HUES6 (cell line): ENCODE results near the gene PPL.

ENCODE experiments used
- H3K27ac ChIP-seq: 2 replicates; pipeline ENCODE4 v1.7.0; 2013; ENCODE audit warnings: low read depth, mild to moderate bottlenecking, low read length, inconsistent platforms
- H3K27me3 ChIP-seq: 2 replicates; pipeline ENCODE4 v1.6.1; 2013; ENCODE audit warnings: low read length; ENCODE audit not compliant: control insufficient read depth, insufficient read depth
- H3K36me3 ChIP-seq: 2 replicates; pipeline ENCODE4 v1.6.1; 2013; ENCODE audit warnings: low read length; ENCODE audit not compliant: control insufficient read depth, insufficient read depth
- H3K4me1 ChIP-seq: 2 replicates; pipeline ENCODE4 v1.6.1; 2013; ENCODE audit warnings: low read length; ENCODE audit not compliant: control insufficient read depth, insufficient read depth
- H3K4me3 ChIP-seq: 2 replicates; pipeline ENCODE4 v1.5.1; 2013; ENCODE audit warnings: low read depth, low read length
- H3K9ac ChIP-seq: one replicate; pipeline ENCODE4 v1.6.1; 2013; ENCODE audit warnings: mild to moderate bottlenecking, low read length
- H3K9me3 ChIP-seq: 2 replicates; pipeline ENCODE4 v1.6.1; 2013; ENCODE audit warnings: low read depth, low read length; ENCODE audit not compliant: control insufficient read depth, insufficient read depth

Gene PPL

DNA sequence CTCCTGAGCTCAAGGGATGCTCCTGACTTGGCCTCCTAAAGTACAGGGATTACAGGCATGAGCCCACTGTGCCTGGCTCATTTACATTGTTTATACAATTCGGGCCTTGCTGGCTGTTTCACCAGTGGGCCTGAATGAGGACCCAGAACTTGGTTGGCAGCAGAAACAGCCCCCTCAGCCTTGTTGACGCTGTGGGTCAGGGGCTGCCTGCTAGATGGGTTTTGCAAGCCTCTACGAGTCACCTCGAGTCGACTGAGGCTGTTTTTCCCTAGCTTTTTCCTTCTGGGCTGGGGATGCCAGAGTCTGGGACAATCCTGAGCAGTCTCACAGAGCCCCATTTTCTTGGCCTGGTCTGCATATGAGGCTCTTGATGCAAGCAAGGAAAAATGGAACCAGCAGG lies 16.1 kb downstream of the PPL start:
- Histone ChIP-seq H3K9me3 (no peaks in the 10 kb centered on the region), H3K27ac (no peak overlapping the region), H3K27me3 (no peaks in the 10 kb centered on the region), H3K4me1 (peaks cover 28% of the 10 kb centered on the region), H3K4me3 (no peak overlapping the region), H3K36me3 (no peaks in the 10 kb centered on the region), H3K9ac (no peak overlapping the region)

DNA sequence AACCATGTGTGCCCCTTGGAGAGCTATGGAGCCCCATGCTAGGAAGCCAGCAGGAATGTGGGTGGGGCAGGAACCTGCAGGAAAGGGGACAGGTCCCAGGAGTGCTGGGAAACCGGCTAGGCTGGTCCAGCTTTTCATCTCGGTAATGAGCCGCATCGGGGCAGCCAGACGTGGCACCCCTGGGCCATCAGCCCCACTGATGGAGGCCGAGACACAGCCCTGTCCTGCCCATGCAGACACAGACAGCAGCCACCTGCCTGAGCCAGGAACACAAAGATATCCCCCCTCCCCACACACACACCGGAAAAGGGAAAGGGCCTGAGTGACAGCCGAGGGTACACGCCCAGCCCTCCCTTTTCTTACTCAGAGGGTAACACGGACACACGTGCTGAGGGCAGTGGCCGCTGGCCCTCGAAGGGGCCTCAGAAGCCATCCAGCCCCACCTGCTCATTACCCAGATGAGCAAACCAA lies 18.1 kb downstream of the PPL start:
- no peaks in the 10 kb centered on the region for H3K9me3 ChIP-seq
- no peak overlapping the region for H3K27ac ChIP-seq
- H3K4me3 ChIP-seq, result no peak overlapping the region
- H3K27me3 ChIP-seq, result no peaks in the 10 kb centered on the region
- H3K4me1 ChIP-seq, result peaks cover 16% of the 10 kb centered on the region
- H3K9ac ChIP-seq, result no peak overlapping the region
- H3K36me3 ChIP-seq, result no peaks in the 10 kb centered on the region

DNA sequence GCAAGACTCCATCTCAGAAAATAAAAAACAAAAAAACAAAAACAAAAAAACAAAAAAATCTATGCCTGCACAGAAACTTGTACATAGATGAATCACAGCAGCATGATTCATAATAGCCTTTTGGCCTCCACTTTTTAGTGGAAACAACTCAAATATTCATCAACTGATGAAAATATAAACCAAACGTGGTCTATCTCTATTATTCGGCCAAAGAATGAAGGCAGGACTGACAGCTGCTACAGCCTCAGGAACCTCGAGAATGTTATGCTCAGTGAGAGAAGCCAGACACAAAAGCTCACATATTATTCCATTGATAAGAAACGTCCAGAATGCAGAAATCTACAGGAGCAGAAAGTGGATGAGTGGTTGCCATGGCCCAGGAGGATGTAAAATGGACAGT lies 19.8 kb downstream of the PPL start:
- Histone ChIP-seq H3K36me3 (no peaks in the 10 kb centered on the region), H3K27ac (no peak overlapping the region), H3K4me1 (peaks cover 10% of the 10 kb centered on the region), H3K9ac (no peak overlapping the region), H3K9me3 (no peaks in the 10 kb centered on the region), H3K27me3 (no peaks in the 10 kb centered on the region), H3K4me3 (no peak overlapping the region)

DNA sequence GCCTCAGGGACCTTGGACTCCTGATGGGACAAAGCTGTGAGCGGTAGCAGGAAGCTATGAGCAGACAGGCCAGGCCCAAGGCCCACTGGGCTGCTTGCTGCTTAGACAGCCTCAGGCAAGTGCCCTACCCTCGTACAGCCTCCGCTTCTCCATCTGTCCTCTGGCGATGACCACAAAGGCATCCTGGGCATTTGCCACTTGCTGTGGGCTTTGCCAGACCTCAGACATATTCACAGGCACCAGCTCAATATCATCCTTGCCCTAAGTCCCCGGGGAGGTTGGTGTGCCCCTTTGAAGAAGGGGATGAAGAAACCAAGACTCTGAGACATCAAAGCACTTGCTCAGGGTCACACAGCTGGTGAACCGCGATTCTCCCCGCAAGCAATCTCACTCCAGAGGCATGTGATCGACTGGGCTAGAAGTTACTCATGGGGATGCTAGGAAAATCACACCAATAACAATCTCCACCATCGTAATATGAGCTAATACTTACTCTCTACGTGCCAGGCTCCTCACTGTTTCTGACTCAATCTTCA lies 21.7 kb downstream of the PPL start:
- H3K27me3 ChIP-seq, result no peaks in the 10 kb centered on the region
- H3K36me3 ChIP-seq, result peaks cover 3% of the 10 kb centered on the region; the same call in 1 of the 2 replicates
- H3K4me1 ChIP-seq, result peaks cover 10% of the 10 kb centered on the region
- H3K4me3 ChIP-seq, result no peak overlapping the region
- H3K9me3 ChIP-seq, result no peaks in the 10 kb centered on the region
- H3K9ac ChIP-seq, result no peak overlapping the region
- H3K27ac ChIP-seq, result no peak overlapping the region

GRCh38 chr16:4914528-4915225 lies 22.3 kb downstream of the PPL start:
- Histone ChIP-seq H3K9ac (no peak overlapping the region), H3K4me1 (peaks cover 10% of the 10 kb centered on the region), H3K4me3 (no peak overlapping the region), H3K9me3 (no peaks in the 10 kb centered on the region), H3K27me3 (no peaks in the 10 kb centered on the region), H3K27ac (no peak overlapping the region), H3K36me3 (peaks cover 3% of the 10 kb centered on the region; the same call in 1 of the 2 replicates)

GRCh38 chr16:4913774-4914525 lies 23.0 kb downstream of the PPL start:
- H3K27ac ChIP-seq, result no peak overlapping the region

DNA sequence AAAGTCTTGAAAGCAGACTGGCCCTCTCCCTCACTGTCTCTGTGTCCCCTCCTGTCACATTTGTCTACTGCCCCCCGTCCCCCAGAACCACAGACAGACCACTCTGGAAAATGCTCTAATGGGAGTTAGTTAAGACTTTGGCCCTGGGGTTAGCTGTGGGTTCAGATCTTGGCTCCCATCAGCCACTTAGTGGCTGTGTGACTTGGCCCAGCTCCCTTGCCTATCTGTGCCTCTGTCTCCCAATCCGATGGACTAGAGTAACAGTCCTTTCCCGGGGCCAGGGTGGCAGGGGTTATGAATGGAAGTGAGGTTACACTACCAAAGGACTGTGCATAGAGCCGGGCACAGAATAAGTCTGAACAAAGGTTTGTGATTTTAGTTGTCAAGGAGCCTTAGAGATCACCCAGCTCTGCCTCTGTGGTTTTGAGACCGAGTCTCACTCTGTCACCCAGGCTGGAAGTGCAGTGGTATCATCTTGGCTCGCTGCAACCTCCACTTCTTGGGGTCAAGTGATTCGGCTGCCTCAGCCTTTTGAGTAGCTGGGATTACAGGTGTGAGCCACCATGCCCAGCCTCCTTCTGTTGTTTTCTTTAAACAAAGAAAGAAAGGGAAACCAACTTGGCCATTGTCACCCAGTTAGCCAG lies 23.7 kb downstream of the PPL start:
- no peak overlapping the region for H3K9ac ChIP-seq
- H3K4me1 ChIP-seq, result peaks cover under 1% of the 10 kb centered on the region; the same call in 1 of the 2 replicates
- peaks cover 3% of the 10 kb centered on the region; the same call in 1 of the 2 replicates for H3K36me3 ChIP-seq
- no peak overlapping the region for H3K4me3 ChIP-seq
- H3K27ac ChIP-seq, result no peak overlapping the region
- no peaks in the 10 kb centered on the region for H3K27me3 ChIP-seq
- no peaks in the 10 kb centered on the region for H3K9me3 ChIP-seq

More at GRCh38 chr16:4913774-4914525, 23.0 kb downstream of the PPL start:
- no peaks in the 10 kb centered on the region for H3K27me3 ChIP-seq
- H3K4me1 ChIP-seq, result peaks cover 8% of the 10 kb centered on the region
- no peaks in the 10 kb centered on the region for H3K9me3 ChIP-seq
- no peak overlapping the region for H3K4me3 ChIP-seq
- peaks cover 3% of the 10 kb centered on the region; the same call in 1 of the 2 replicates for H3K36me3 ChIP-seq
- no peak overlapping the region for H3K9ac ChIP-seq

DNA sequence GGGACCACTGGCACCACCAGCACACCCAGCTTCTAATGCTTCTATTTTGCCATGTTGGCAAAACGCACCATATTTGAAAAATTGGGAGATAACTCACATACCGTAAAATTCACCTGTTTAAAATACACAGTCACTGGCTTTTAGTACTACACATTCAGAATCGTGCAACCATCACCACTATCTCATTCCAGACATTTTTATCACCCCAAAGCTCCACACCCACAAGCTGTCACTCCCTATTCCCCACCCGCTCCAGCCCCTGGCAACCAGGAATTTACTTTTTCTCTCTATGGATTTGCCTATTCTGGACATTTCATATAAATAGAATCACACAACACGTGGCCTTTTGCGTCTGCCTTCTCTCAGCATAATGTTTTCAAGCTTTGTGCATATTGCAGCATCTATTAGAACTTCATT lies 25.0 kb downstream of the PPL start:
- Histone ChIP-seq H3K27ac (no peak overlapping the region), H3K36me3 (peaks cover 3% of the 10 kb centered on the region; the same call in 1 of the 2 replicates), H3K27me3 (no peaks in the 10 kb centered on the region), H3K9ac (no peak overlapping the region), H3K4me3 (no peak overlapping the region), H3K4me1 (no peaks in the 10 kb centered on the region), H3K9me3 (no peaks in the 10 kb centered on the region)

DNA sequence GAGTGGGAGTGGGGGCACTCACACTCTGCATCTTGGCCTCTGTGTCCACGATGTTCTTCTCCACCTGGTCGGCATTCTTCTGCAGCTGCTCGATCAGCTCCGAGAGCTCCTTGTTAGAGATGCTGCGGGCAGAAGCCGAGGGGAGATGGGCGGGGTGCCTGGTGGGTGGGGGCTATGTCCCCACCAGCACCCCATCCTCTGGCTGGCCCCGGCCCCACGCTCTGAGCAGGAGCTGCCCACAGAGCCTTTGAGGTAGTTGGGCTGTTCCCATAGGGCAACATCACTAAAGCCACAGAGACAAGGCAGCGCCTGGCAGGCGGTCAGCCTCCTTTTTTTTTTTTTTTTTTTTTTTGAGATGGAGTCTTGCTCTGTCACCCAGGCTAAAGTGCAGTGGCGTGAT lies 26.1 kb downstream of the PPL start:
- no peak overlapping the region for H3K27ac ChIP-seq

GRCh38 chr16:4909825-4910224 lies 27.1 kb downstream of the PPL start:
- no peak overlapping the region for H3K9ac ChIP-seq
- H3K27me3 ChIP-seq, result no peaks in the 10 kb centered on the region
- H3K4me3 ChIP-seq, result no peak overlapping the region
- H3K4me1 ChIP-seq, result no peaks in the 10 kb centered on the region
- H3K27ac ChIP-seq, result no peak overlapping the region
- peaks cover 3% of the 10 kb centered on the region; the same call in 1 of the 2 replicates for H3K36me3 ChIP-seq
- no peaks in the 10 kb centered on the region for H3K9me3 ChIP-seq

More for the DNA sequence above, 26.1 kb downstream of the PPL start:
- Histone ChIP-seq H3K4me3 (no peak overlapping the region), H3K9me3 (no peaks in the 10 kb centered on the region), H3K4me1 (no peaks in the 10 kb centered on the region), H3K9ac (no peak overlapping the region), H3K27me3 (no peaks in the 10 kb centered on the region), H3K36me3 (peaks cover 3% of the 10 kb centered on the region; the same call in 1 of the 2 replicates)
